Thoracic aorta (tissue), 2 donors: Measurements from ENCODE around the gene SMARCB1. TPM values are rescaled to one million over a fixed set of nuclear protein-coding genes. Genes with fewer than 3 reads are reported as not detected.

Experiments used
- ATAC-seq: fragments of 150-250 bp; one replicate; pipeline ENCODE4 v1.8.0; 2017; ENCODE audit warnings: low read depth; ENCODE audit not compliant: insufficient number of reproducible peaks, low FRiP score
- DNase-seq: peaks from one replicate; pipeline ENCODE4 v3.0.0-alpha.2; 2020; ENCODE audit warnings: low spot score
- H3K27ac ChIP-seq, 2 donors: fragments of 200-600 bp; sonication (generic); 1 replicate in 1 of 2; 2 replicates in 1 of 2; pipeline ENCODE4 v1.5.1; 2016; ENCODE audit warnings: mild to moderate bottlenecking in 2 of 2, moderate library complexity in 2 of 2
- H3K27me3 ChIP-seq: fragments of 200-600 bp; sonication (generic); replicated peaks from 2 replicates; pipeline ENCODE4 v1.6.0; 2016; ENCODE audit warnings: mild to moderate bottlenecking; ENCODE audit not compliant: insufficient read depth
- H3K36me3 ChIP-seq: fragments of 200-600 bp; sonication (generic); one replicate; pipeline ENCODE4 v1.5.1; 2016
- H3K4me1 ChIP-seq, 2 donors: fragments of 200-600 bp; sonication (generic); 1 replicate in 1 of 2; 2 replicates in 1 of 2; pipeline versions ENCODE4 v1.5.1 to v1.6.0; 2016; ENCODE audit warnings: low read depth in 2 of 2, mild to moderate bottlenecking in 1 of 2; ENCODE audit not compliant: control insufficient read depth in 1 of 2
- H3K4me3 ChIP-seq: fragments of 200-600 bp; sonication (generic); 2 replicates; pipeline ENCODE4 v1.5.1; 2016; ENCODE audit warnings: mild to moderate bottlenecking
- H3K9me3 ChIP-seq: fragments of 200-600 bp; sonication (generic); 2 replicates; pipeline ENCODE4 v1.5.1; 2016
- CTCF ChIP-seq: fragments of 200-600 bp; sonication (generic); IDR thresholded peaks from one replicate; pipeline ENCODE4 v1.5.1; 2019; ENCODE audit warnings: antibody characterized with exemption
- total RNA-seq, 2 donors: library from RNA; depleted of rRNA; stranded (reverse); fragments of >200 nt; gene quantifications; one replicate each; pipeline versions ENCODE4 v1.1.0 to v1.2.3, GENCODE V29; 2016

SMARCB1 gene
- total RNA-seq, 2 donors from 2014 or later, result 43.5 to 50.0 TPM

GRCh38 chr22:23800297-23801237, 13.8 kb downstream of the SMARCB1 start:
- Histone ChIP-seq H3K27me3 (no peaks in the 10 kb centered on the region), H3K9me3 (no peaks in the 10 kb centered on the region), H3K36me3 (peaks cover 46% of the 10 kb centered on the region), H3K4me3 (no peak overlapping the region), H3K27ac (no peak overlapping the region), H3K4me1 (no peaks in the 10 kb centered on the region)
- TF ChIP-seq CTCF, result no peak
- no peak for ATAC-seq
- no peak for DNase-seq

GRCh38 chr22:23801238-23801821, 14.6 kb downstream of the SMARCB1 start:
- no peak for ATAC-seq
- H3K27ac ChIP-seq, result no peak overlapping the region
- no peak for TF ChIP-seq CTCF
- H3K27me3 ChIP-seq, result no peaks in the 10 kb centered on the region
- peaks cover 46% of the 10 kb centered on the region for H3K36me3 ChIP-seq
- no peaks in the 10 kb centered on the region for H3K9me3 ChIP-seq
- no peak overlapping the region for H3K4me3 ChIP-seq
- DNase-seq, result no peak
- no peaks in the 10 kb centered on the region for H3K4me1 ChIP-seq

DNA sequence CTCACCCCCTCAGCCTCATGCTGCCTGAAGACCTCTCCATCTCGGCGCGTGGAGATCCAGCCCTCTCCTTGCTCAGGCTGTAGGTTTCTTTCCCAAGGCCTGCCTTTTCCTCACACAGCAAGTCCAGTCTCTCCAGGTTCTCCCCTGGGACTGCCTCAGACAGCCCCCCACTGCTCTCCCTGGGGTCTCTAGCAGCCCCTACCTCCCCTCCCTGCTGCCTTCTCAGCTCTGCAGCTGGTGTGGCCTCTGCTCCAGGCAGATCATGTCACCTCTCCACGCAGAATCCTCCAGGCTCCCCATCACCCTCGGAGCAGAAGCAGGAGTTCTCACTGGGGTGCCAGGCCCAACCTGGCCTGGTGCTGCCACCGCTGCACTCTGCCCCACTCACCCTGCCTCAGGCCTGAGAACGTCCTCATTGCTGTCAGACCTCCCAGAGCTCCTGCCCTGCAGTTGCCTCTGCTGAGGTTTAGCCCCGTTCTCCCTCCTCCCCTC, 15.2 kb downstream of the SMARCB1 start:
- Histone ChIP-seq H3K27me3 (no peaks in the 10 kb centered on the region), H3K4me3 (no peak overlapping the region), H3K36me3 (peaks cover 42% of the 10 kb centered on the region), H3K9me3 (no peaks in the 10 kb centered on the region), H3K4me1 (no peaks in the 10 kb centered on the region), H3K27ac (no peak overlapping the region)
- DNase-seq (no peak), ATAC-seq (no peak)
- TF ChIP-seq CTCF, result no peak

- no peak overlapping the region for H3K4me3 ChIP-seq
- ATAC-seq (no peak), DNase-seq (no peak)
- peaks cover 42% of the 10 kb centered on the region for H3K36me3 ChIP-seq
- H3K27ac ChIP-seq, result no peak overlapping the region
- H3K27me3 ChIP-seq, result no peaks in the 10 kb centered on the region
- H3K9me3 ChIP-seq, result no peaks in the 10 kb centered on the region
- no peaks in the 10 kb centered on the region for H3K4me1 ChIP-seq
- no peak for TF ChIP-seq CTCF
Observed at GRCh38 chr22:23803001-23803819, 16.4 kb downstream of the SMARCB1 start.
